ENCODE data around the gene MICU1. TPM values are rescaled to one million over a fixed set of nuclear protein-coding genes. Genes with fewer than 3 reads are reported as not detected.

The MICU1 gene
- total RNA-seq, 1 experiment from 2014 or later = 89.4 TPM

DNA sequence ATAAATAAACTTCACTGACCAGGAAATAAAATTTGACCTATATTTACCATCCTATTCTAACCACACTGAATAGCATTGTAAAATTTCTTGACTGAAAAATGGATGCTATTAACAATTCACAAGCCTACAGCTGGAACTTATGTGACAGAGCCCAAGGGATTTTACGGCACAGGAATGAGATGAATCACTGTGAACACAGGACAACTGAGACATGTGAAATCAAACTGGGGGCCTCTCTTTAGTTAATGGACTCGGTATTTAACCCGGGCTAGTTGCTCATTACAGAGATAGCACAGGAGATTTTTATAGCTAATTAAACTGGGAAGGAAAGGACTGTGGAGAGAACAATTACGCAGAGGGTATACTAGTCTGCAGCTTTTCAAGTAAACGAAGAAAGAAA is 100.6 kb downstream of the MICU1 start:
- BruUV-seq (replicated peaks) = no TSS peak
- intact Hi-C loops (cut with micrococcal nuclease; ENCODE audit: unreplicated experiment) = no loop called here
- no peaks in the 10 kb centered on the region for H3K27me3 Mint-ChIP-seq (ENCODE audit: unreplicated experiment)
- no peaks in the 10 kb centered on the region for H3K36me3 Mint-ChIP-seq (ENCODE audit: insufficient read depth, unreplicated experiment)
- H3K4me3 Mint-ChIP-seq (ENCODE audit: low read depth, unreplicated experiment) = peak overlapping the region; percentile 3
- CTCF ChIA-PET = interaction anchor here (0.6 to 1.0 kb wide), 3 partner anchors 24 to 198 kb away, joined by 3 to 8 read pairs (median 4); no protein-coding TSS in a partner anchor
- peaks cover 19% of the 10 kb centered on the region for H3K4me1 Mint-ChIP-seq (ENCODE audit: low read depth, unreplicated experiment)
- no peaks in the 10 kb centered on the region for H3K9me3 Mint-ChIP-seq (ENCODE audit: low read depth, unreplicated experiment)
- TF ChIP-seq, protein P1, sequence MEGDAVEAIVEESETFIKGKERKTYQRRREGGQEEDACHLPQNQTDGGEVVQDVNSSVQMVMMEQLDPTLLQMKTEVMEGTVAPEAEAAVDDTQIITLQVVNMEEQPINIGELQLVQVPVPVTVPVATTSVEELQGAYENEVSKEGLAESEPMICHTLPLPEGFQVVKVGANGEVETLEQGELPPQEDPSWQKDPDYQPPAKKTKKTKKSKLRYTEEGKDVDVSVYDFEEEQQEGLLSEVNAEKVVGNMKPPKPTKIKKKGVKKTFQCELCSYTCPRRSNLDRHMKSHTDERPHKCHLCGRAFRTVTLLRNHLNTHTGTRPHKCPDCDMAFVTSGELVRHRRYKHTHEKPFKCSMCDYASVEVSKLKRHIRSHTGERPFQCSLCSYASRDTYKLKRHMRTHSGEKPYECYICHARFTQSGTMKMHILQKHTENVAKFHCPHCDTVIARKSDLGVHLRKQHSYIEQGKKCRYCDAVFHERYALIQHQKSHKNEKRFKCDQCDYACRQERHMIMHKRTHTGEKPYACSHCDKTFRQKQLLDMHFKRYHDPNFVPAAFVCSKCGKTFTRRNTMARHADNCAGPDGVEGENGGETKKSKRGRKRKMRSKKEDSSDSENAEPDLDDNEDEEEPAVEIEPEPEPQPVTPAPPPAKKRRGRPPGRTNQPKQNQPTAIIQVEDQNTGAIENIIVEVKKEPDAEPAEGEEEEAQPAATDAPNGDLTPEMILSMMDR (IDR thresholded peaks at IDR 0.05; ENCODE audit: unreplicated experiment) = no peak
- DNase-seq = peak; percentile 9
- no peak overlapping the region for H3K27ac Mint-ChIP-seq (ENCODE audit: unreplicated experiment)

- CTCF ChIA-PET = no interaction called here
- no peaks in the 10 kb centered on the region for H3K36me3 Mint-ChIP-seq (ENCODE audit: insufficient read depth, unreplicated experiment)
- no TSS peak for BruUV-seq (replicated peaks)
- TF ChIP-seq, protein P1 (IDR thresholded peaks at IDR 0.05; ENCODE audit: unreplicated experiment) = no peak
- no peak for DNase-seq
- peaks cover 19% of the 10 kb centered on the region for H3K4me1 Mint-ChIP-seq (ENCODE audit: low read depth, unreplicated experiment)
- no peak overlapping the region for H3K4me3 Mint-ChIP-seq (ENCODE audit: low read depth, unreplicated experiment)
- no peak overlapping the region for H3K27ac Mint-ChIP-seq (ENCODE audit: unreplicated experiment)
- no peaks in the 10 kb centered on the region for H3K9me3 Mint-ChIP-seq (ENCODE audit: low read depth, unreplicated experiment)
- intact Hi-C loops (cut with micrococcal nuclease; ENCODE audit: unreplicated experiment) = no loop called here
- H3K27me3 Mint-ChIP-seq (ENCODE audit: unreplicated experiment) = no peaks in the 10 kb centered on the region
Measured at GRCh38 chr10:72524489-72524888, 101.4 kb downstream of the MICU1 start.

- Mint-ChIP-seq H3K27ac (ENCODE audit: unreplicated experiment) (no peak overlapping the region), H3K4me1 (ENCODE audit: low read depth, unreplicated experiment) (peaks cover 19% of the 10 kb centered on the region), H3K4me3 (ENCODE audit: low read depth, unreplicated experiment) (no peak overlapping the region), H3K27me3 (ENCODE audit: unreplicated experiment) (no peaks in the 10 kb centered on the region), H3K9me3 (ENCODE audit: low read depth, unreplicated experiment) (no peaks in the 10 kb centered on the region), H3K36me3 (ENCODE audit: insufficient read depth, unreplicated experiment) (no peaks in the 10 kb centered on the region)
- DNase-seq = no peak
- CTCF ChIA-PET = no interaction called here
- intact Hi-C loops (cut with micrococcal nuclease; ENCODE audit: unreplicated experiment) = no loop called here
- TF ChIP-seq, protein P1 (IDR thresholded peaks at IDR 0.05; ENCODE audit: unreplicated experiment) = no peak
- BruUV-seq (replicated peaks) = no TSS peak
Measured at GRCh38 chr10:72523932-72524396, 101.9 kb downstream of the MICU1 start.

- TF ChIP-seq, protein P1 (IDR thresholded peaks at IDR 0.05; ENCODE audit: unreplicated experiment) = no peak
- BruUV-seq (replicated peaks) = no TSS peak
- intact Hi-C loops (cut with micrococcal nuclease; ENCODE audit: unreplicated experiment) = no loop called here
- peaks cover 19% of the 10 kb centered on the region for H3K4me1 Mint-ChIP-seq (ENCODE audit: low read depth, unreplicated experiment)
- no peak overlapping the region for H3K27ac Mint-ChIP-seq (ENCODE audit: unreplicated experiment)
- H3K4me3 Mint-ChIP-seq (ENCODE audit: low read depth, unreplicated experiment) = no peak overlapping the region
- H3K36me3 Mint-ChIP-seq (ENCODE audit: insufficient read depth, unreplicated experiment) = no peaks in the 10 kb centered on the region
- DNase-seq = no peak
- H3K27me3 Mint-ChIP-seq (ENCODE audit: unreplicated experiment) = no peaks in the 10 kb centered on the region
- CTCF ChIA-PET = no interaction called here
- no peaks in the 10 kb centered on the region for H3K9me3 Mint-ChIP-seq (ENCODE audit: low read depth, unreplicated experiment)
Measured at GRCh38 chr10:72523062-72523461, 102.8 kb downstream of the MICU1 start.

Data from Calu3 (cell line).